ENCODE measurements around the gene FAM168A. TPM values are rescaled to one million over a fixed set of nuclear protein-coding genes. Genes with fewer than 3 reads are reported as not detected.

FAM168A gene
- total and polyA plus RNA-seq, 2 donors (not counting 1 experiment from before 2014, with no cell fraction given): 16.3 to 23.8 TPM

- TF ChIP-seq CTCF (conservative IDR thresholded peaks at IDR 0.05 in 1 of 2, IDR thresholded peaks at IDR 0.05 in 1 of 2; ENCODE audit: low read depth in 1 of 2, low read length in 2 of 2): no peak
- no peak for TF ChIP-seq EZH2 (IDR thresholded peaks at IDR 0.05; ENCODE audit: low read length, missing control alignments)
- no peaks in the 10 kb centered on the region for H3K27me3 ChIP-seq (ENCODE audit: control insufficient read depth, insufficient read depth, low read length)
- H4K20me1 ChIP-seq (ENCODE audit: control insufficient read depth, extremely low read depth, insufficient read depth, low read length): no peaks in the 10 kb centered on the region
- peak overlapping the region; percentile 91 for H3K4me2 ChIP-seq (ENCODE audit: extremely low read depth, insufficient read depth, low read length)
- peaks cover 27% of the 10 kb centered on the region for H3K79me2 ChIP-seq (ENCODE audit: control insufficient read depth, insufficient read depth, low read length)
- DNase-seq (ENCODE audit: low read depth in 2 of 2): no peak
- H2AFZ ChIP-seq (ENCODE audit: low read length): no peak overlapping the region
- H3K9ac ChIP-seq (ENCODE audit: insufficient read depth, low read length): no peak overlapping the region
- peaks cover 4% of the 10 kb centered on the region for H3K4me1 ChIP-seq (ENCODE audit: control insufficient read depth, extremely low read depth, insufficient read depth, low read length)
- no peak overlapping the region for H3K27ac ChIP-seq (ENCODE audit: insufficient read depth, low read length)
- H3K4me3 ChIP-seq (replicated peaks in 1 of 4; ENCODE audit: control extremely low read depth in 1 of 4, insufficient read depth in 1 of 4, low read depth in 3 of 4, low read length in 4 of 4): peak overlapping the region in 3 of 4 experiments; percentile 52 to 82 (median 77)
- no peaks in the 10 kb centered on the region for H3K9me3 ChIP-seq (ENCODE audit: control insufficient read depth, insufficient read depth, low read depth, low read length)
- no peaks in the 10 kb centered on the region for H3K36me3 ChIP-seq (ENCODE audit: control insufficient read depth, insufficient read depth, low read length)
Observed at GRCh38 chr11:73596547-73596946, 1.4 kb downstream of the FAM168A start.

- no peak for DNase-seq (ENCODE audit: low read depth in 2 of 2)
- Histone ChIP-seq H2AFZ (ENCODE audit: low read length) (no peak overlapping the region), H3K4me3 (replicated peaks in 1 of 4; ENCODE audit: control extremely low read depth in 1 of 4, insufficient read depth in 1 of 4, low read depth in 3 of 4, low read length in 4 of 4) (no peak overlapping the region), H3K36me3 (ENCODE audit: control insufficient read depth, insufficient read depth, low read length) (no peaks in the 10 kb centered on the region), H3K4me2 (ENCODE audit: extremely low read depth, insufficient read depth, low read length) (no peak overlapping the region), H3K27me3 (ENCODE audit: control insufficient read depth, insufficient read depth, low read length) (no peaks in the 10 kb centered on the region), H3K27ac (ENCODE audit: insufficient read depth, low read length) (no peak overlapping the region), H3K79me2 (ENCODE audit: control insufficient read depth, insufficient read depth, low read length) (peaks cover 31% of the 10 kb centered on the region), H3K4me1 (ENCODE audit: control insufficient read depth, extremely low read depth, insufficient read depth, low read length) (peaks cover 4% of the 10 kb centered on the region), H3K9ac (ENCODE audit: insufficient read depth, low read length) (no peak overlapping the region), H4K20me1 (ENCODE audit: control insufficient read depth, extremely low read depth, insufficient read depth, low read length) (no peaks in the 10 kb centered on the region), H3K9me3 (ENCODE audit: control insufficient read depth, insufficient read depth, low read depth, low read length) (no peaks in the 10 kb centered on the region)
- TF ChIP-seq EZH2 (IDR thresholded peaks at IDR 0.05; ENCODE audit: low read length, missing control alignments) (no peak), CTCF (conservative IDR thresholded peaks at IDR 0.05 in 1 of 2, IDR thresholded peaks at IDR 0.05 in 1 of 2; ENCODE audit: low read depth in 1 of 2, low read length in 2 of 2) (no peak)
Observed at GRCh38 chr11:73592640-73593039, 5.3 kb downstream of the FAM168A start.

- no peak overlapping the region for H3K4me3 ChIP-seq (replicated peaks in 1 of 4; ENCODE audit: control extremely low read depth in 1 of 4, insufficient read depth in 1 of 4, low read depth in 3 of 4, low read length in 4 of 4)
- peaks cover 23% of the 10 kb centered on the region for H3K79me2 ChIP-seq (ENCODE audit: control insufficient read depth, insufficient read depth, low read length)
- no peak for DNase-seq (ENCODE audit: low read depth in 2 of 2)
- no peak overlapping the region for H3K27ac ChIP-seq (ENCODE audit: insufficient read depth, low read length)
- no peaks in the 10 kb centered on the region for H3K9me3 ChIP-seq (ENCODE audit: control insufficient read depth, insufficient read depth, low read depth, low read length)
- H3K4me2 ChIP-seq (ENCODE audit: extremely low read depth, insufficient read depth, low read length): no peak overlapping the region
- peaks cover 3% of the 10 kb centered on the region for H3K4me1 ChIP-seq (ENCODE audit: control insufficient read depth, extremely low read depth, insufficient read depth, low read length)
- no peak overlapping the region for H3K9ac ChIP-seq (ENCODE audit: insufficient read depth, low read length)
- no peaks in the 10 kb centered on the region for H3K36me3 ChIP-seq (ENCODE audit: control insufficient read depth, insufficient read depth, low read length)
- no peaks in the 10 kb centered on the region for H3K27me3 ChIP-seq (ENCODE audit: control insufficient read depth, insufficient read depth, low read length)
- TF ChIP-seq CTCF (conservative IDR thresholded peaks at IDR 0.05 in 1 of 2, IDR thresholded peaks at IDR 0.05 in 1 of 2; ENCODE audit: low read depth in 1 of 2, low read length in 2 of 2) (no peak), EZH2 (IDR thresholded peaks at IDR 0.05; ENCODE audit: low read length, missing control alignments) (no peak)
- H4K20me1 ChIP-seq (ENCODE audit: control insufficient read depth, extremely low read depth, insufficient read depth, low read length): no peaks in the 10 kb centered on the region
- H2AFZ ChIP-seq (ENCODE audit: low read length): no peak overlapping the region
Observed at GRCh38 chr11:73591743-73592142, 6.2 kb downstream of the FAM168A start.
